ENCODE data around the gene PDZD2.

DNA sequence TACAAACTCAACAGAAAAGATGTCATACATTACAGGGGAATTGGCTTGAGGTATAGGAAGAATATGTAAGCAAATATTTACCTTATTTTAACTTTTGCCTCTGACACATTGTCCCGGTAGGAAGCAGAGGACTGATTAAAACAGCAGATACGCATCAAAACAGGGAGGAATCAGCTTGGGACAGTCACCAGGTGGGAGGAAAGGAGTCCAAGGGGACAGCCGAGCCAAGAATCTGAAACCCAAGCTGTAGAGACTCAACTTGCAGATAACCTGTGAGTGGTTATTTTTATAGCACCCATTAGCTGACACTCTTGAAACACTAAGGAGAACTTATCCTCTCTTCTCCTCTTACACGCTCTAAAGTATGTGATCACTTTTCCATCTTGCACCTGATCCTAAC, 22.3 kb downstream of the PDZD2 start:
- TF ChIP-seq, protein P1, sequence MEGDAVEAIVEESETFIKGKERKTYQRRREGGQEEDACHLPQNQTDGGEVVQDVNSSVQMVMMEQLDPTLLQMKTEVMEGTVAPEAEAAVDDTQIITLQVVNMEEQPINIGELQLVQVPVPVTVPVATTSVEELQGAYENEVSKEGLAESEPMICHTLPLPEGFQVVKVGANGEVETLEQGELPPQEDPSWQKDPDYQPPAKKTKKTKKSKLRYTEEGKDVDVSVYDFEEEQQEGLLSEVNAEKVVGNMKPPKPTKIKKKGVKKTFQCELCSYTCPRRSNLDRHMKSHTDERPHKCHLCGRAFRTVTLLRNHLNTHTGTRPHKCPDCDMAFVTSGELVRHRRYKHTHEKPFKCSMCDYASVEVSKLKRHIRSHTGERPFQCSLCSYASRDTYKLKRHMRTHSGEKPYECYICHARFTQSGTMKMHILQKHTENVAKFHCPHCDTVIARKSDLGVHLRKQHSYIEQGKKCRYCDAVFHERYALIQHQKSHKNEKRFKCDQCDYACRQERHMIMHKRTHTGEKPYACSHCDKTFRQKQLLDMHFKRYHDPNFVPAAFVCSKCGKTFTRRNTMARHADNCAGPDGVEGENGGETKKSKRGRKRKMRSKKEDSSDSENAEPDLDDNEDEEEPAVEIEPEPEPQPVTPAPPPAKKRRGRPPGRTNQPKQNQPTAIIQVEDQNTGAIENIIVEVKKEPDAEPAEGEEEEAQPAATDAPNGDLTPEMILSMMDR (IDR thresholded peaks at IDR 0.05), result no peak
- no peak for TF ChIP-seq ZFX (IDR thresholded peaks at IDR 0.05; ENCODE audit: borderline replicate concordance)

Data from 22Rv1 (cell line).